ENCODE results near the gene TMEM91. TPM values are rescaled to one million over a fixed set of nuclear protein-coding genes. Genes with fewer than 3 reads are reported as not detected.

TMEM91 gene
- total and polyA plus RNA-seq, 2 experiments from 2014 or later, result 9.3 to 10.6 TPM

- TF ChIP-seq STAT1 (IDR thresholded peaks at IDR 0.05; ENCODE audit: unreplicated experiment) (no peak), NANOG (IDR thresholded peaks at IDR 0.05; ENCODE audit: borderline replicate concordance) (no peak), CREB1 (CRISPR knock-in tag; IDR thresholded peaks at IDR 0.05; ENCODE audit: low read depth) (no peak), ETS1 (IDR thresholded peaks at IDR 0.05) (no peak), REST (IDR thresholded peaks at IDR 0.05; ENCODE audit: unreplicated experiment) (no peak), EZH2 (IDR thresholded peaks at IDR 0.05; ENCODE audit: low read depth, unreplicated experiment) (no peak), EZH2phosphoT487 (IDR thresholded peaks at IDR 0.05; ENCODE audit: unreplicated experiment) (no peak), CTCF (conservative IDR thresholded peaks at IDR 0.05; ENCODE audit: low read depth in 2 of 2) (no peak), ZNF114 (CRISPR knock-in tag; IDR thresholded peaks at IDR 0.05) (no peak), POLR2AphosphoS5 (IDR thresholded peaks at IDR 0.05; ENCODE audit: low read depth) (no peak), JUNB (IDR thresholded peaks at IDR 0.05; ENCODE audit: unreplicated experiment) (no peak)
- H3K9me3 Mint-ChIP-seq, result no peaks in the 10 kb centered on the region
- H3K27ac Mint-ChIP-seq, result peak overlapping the region; percentile 39; the same call in 1 of the 2 replicates
- H3K9me2 ChIP-seq (ENCODE audit: insufficient read depth), result no peaks in the 10 kb centered on the region
- H3K36me3 Mint-ChIP-seq (ENCODE audit: low read depth), result peaks cover 3% of the 10 kb centered on the region; the same call in 2 of the 3 replicates
- H4K20me1 ChIP-seq (replicated peaks; ENCODE audit: insufficient read depth), result no peaks in the 10 kb centered on the region
- no peaks in the 10 kb centered on the region for H3K27me3 ChIP-seq (ENCODE audit: insufficient read depth)
- no peak overlapping the region for H3K4me3 Mint-ChIP-seq
- H3K4me2 ChIP-seq, result no peak overlapping the region
- H3K27ac ChIP-seq (ENCODE audit: low read depth), result no peak overlapping the region
- ATAC-seq, result no peak
- no peaks in the 10 kb centered on the region for H3K36me3 ChIP-seq (ENCODE audit: insufficient read depth)
- H3F3A ChIP-seq (replicated peaks; ENCODE audit: low read depth), result peaks cover 7% of the 10 kb centered on the region; the same call in 1 of the 2 replicates
- no peaks in the 10 kb centered on the region for H3K4me1 ChIP-seq (ENCODE audit: insufficient read depth)
- peaks cover 8% of the 10 kb centered on the region for H3K4me1 Mint-ChIP-seq
- H2AFZ ChIP-seq, result no peak overlapping the region
- no peak for DNase-seq (ENCODE audit: low spot score)
- no peak overlapping the region for H3K4me3 ChIP-seq
- no peaks in the 10 kb centered on the region for H3K79me2 ChIP-seq (replicated peaks; ENCODE audit: insufficient read depth)
- peaks cover 9% of the 10 kb centered on the region for H3K27me3 Mint-ChIP-seq (ENCODE audit: insufficient read depth, low read depth, poor library complexity)
These were observed 34.2 kb downstream of the TMEM91 start for GRCh38 chr19:41410336-41411054.

Measured in GM23338 (cell line).